Non-pigmented ciliary epithelial cell (primary cell): ENCODE results near the gene IFITM10.

Experiments
- DNase-seq: peaks from one replicate; pipeline ENCODE4 v3.0.0-alpha.2; 2010; ENCODE audit warnings: low read depth

Gene IFITM10

DNA sequence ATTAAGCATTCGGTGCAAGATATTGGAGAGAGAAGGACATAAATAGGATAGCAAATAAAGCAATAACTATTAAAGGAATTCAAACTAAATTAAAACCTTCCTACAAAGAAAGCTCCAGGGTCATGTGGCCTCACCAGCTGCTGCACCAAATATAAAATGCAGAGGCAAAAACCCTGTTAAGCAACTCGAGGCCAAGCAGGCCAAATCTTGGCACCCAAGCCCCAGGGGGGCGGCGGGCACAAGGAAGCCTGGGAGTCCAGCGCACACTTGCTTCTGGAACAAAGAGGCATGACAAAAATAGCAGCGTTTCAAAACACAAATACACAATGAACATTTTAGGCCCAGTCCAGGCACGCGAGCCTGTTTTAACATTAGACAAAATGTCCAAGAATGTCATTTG is 32.6 kb downstream of the IFITM10 start:
- DNase-seq: no peak

DNA sequence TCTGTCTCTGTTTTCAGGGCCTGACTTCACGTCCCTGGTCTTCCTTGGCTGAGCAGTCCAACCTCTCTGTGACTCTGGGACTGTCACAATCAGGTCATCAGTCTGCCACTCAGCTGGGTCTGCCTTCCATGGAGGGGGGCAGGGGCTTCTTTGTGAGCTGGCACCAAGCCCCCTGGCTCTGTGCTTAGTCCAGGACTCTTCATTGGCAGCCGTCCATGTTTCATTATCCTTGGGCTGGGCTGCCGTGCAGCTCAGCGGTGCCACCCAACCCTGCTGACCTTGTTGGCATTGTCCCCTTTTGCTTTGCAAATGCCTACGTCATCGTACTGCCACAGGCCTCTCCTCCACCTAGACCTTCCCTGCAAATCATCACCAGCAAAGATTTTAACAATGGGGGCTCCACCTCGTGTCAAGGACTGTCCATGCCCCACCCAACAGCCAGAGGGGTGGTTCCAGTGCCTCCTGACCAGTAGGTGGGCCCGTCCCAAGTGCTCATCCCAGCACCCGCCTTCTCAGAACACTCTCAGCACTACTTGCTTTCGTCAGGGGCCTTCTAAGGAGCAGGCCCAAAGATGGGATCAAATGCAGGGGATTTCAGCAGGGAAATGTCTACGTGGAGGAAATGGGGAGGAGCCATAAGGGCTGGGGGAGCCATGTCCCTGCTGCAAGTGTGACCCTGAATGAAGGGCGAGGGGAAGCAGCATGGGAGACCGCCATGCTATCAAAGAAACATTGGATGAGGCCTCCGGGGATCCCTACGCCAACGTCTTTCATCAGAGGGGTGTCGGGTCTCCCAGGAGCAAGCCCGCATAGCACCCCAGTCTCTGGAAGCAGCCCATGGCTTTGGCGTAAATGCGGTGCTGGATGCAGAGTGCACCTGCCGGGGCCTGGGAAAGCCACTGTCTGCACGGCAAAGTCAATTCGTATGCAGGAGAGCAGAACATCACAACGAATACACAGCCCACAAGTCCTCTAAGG is 35.2 kb downstream of the IFITM10 start:
- no peak for DNase-seq

DNA sequence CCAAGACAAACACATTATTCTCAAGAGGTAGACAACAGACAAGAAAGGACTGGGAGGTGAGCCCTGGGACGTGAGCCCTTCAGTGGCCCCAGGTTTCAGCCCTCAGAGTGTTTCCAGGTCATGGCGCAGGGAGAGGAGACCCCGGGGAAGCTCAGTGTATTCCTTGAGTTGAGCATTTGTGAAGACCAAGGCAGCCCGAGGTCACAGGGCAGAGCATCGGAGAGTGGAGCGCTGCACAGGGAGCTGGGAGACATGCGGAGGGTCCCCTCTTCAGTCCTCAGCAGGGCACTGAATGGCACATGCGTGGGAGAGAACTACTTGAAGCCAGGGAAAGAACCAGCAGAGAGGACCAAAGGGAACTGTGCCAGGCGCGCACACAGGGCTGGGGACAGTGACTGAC is 41.7 kb downstream of the IFITM10 start:
- DNase-seq: no peak

DNA sequence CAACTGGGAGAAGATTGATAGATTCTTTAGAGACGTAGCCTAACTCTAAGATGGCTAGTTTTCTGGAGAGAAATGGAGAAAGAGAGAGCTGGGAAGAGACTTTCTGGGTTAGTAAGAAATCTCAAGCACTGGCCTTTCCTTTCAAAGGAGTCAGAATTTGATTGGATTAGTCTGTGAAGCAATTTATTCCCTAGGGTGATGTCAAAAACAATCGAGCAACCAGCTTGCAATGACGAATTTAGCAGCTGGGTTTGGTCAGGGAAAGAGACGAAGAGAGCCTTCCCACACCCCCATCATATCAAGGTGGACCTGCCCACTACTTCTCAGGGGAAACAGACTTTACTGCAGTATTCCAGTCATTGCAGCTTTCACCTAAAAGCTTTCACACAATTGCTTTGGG is 42.6 kb downstream of the IFITM10 start:
- DNase-seq: no peak

DNA sequence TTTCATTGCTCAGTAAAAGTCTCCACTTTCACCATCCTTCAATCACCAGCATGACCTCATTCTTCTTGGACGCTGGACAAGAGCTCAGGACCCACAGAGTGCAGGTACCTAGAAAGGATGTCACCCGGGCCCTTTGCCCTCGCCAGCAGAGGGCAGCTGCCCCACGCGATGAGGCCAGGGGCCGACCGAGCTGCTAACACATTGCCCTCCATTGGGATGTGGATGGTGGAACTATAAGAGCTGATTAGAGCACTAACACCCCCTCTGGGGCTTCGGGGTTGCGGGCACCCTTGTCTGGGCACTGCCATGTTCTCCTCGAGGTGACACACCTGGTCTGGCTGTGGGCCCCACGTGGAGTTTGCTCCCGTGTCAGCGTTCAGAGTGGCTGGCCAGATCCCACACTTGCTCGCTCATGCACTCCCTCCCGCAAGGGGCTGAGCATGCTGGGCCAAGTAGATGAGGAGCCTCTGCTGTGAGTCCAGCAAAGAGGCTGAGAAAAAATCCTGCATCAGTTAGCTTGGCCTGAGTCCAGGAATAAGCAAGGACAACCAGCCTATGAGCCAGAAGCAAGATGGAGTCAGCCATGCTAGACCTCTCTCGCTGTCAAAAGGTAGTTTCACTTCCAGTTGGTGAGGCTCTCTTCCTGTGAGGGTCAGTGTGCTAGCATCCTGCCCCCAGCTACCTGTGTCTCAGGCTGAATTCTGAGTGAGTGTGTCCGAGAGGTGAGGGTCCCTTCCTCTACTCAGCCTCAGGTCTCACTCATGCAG is 43.6 kb downstream of the IFITM10 start:
- DNase-seq: no peak

DNA sequence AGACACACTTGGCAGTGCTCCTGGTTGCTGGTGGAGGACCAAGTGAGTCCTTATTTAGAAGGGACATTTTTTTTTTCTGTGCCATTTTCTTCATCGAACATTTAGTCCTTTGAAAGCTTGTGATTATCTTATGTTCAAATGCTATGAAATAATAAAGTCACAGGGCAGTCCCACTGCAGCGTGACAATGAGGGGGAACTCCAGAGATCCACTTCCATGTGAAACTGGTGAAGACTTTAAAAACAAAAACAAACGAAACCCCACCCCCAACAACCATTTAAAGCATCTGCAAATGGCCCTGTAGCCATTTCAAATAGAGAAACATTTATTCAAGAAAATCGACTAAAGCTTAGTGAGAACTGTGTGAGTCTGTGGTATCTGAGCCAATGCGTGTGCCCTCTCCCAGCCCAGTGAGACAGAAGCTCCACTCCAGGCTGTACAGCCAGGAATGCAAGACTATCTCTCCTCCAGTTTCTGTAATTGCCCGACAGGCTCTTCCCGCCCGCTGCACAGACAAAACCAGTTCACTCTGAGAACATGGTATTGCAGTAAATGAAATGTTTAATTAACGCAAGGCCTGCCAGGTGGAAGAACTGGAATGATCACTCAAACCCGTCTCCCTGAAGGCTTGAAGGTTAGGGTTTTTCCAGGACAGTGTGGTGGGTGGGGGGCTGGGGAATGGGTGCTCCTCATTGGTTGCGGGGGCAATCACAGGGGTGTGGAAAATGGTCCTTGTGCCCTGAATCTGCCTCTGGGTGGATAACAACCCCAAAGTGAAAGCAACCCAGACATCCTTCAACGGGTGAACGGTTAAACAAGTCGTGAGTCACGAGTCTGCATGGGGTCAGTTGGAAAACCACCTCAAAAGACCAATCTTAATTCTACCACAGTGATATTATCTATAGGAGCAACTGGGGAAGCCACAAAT is 45.0 kb downstream of the IFITM10 start:
- no peak for DNase-seq

DNA sequence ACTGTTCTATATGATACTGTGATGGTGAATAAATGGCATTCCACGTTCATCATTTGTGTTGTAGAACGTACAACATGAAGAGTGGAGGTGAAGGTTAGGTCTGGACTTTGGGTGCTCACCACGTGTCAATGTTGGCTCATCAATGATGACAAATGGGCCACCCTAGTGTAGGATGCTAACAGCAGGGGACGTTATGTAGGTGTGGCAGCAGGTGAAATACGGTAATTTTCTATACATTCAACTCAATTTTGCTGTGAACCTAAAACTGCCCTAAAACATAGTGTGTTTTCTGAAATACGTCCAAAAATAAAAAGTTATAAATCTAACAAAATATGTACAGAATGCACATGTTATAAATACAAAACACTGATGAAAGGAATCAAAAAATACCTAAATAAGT is 47.2 kb downstream of the IFITM10 start:
- DNase-seq: no peak

DNA sequence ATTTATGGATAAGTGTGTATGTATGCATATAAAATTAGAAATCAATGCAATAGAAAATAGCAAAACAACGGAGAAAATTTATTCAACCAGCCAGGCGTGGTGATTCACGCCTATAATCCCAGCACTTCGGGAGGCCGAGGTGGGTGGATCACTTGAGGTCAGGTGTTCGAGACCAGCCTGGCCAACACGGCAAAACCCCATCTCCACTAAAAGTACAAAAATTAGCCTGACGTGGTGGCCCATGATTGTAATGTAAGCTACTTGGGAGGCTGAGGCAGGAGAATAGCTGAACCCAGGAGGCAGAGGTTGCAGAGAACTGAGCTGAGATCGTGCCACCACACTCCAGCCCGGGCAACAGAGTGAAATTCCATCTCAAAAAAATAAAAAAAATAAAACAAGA is 47.9 kb downstream of the IFITM10 start:
- no peak for DNase-seq

DNA sequence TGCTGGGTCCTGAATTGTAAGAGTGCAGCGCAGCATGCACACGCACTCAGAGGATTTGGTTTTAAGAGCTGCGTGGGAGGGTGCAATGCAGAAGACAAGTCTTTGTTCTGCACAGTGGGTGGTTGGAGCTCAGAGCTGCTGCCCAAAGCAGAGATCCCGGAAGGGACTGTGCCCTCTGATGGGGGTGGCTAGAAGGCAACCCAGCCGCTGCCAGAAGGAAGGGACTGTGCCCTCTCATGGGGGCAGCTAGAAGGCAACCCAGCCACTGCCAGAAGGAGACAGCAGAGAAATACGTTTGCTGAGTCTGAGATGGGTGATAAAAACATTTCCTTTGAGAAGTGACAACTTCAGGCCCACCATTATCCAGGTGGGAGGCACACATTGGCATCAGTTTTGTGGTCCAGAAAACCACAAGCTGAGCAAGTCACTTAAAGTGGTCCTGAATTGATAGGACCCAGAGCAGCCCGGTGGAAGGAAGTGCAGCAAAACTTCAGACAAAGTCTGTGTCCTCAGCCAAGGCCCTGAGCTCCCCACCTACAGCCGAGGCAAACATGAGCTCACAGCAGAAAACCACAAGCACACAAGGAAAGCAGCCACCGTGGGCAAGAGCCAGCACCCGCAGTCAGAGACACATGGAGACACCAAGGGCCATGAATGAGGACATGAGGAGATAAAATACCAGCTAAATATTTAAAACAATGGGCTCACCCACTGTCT is 49.1 kb downstream of the IFITM10 start:
- DNase-seq: no peak

DNA sequence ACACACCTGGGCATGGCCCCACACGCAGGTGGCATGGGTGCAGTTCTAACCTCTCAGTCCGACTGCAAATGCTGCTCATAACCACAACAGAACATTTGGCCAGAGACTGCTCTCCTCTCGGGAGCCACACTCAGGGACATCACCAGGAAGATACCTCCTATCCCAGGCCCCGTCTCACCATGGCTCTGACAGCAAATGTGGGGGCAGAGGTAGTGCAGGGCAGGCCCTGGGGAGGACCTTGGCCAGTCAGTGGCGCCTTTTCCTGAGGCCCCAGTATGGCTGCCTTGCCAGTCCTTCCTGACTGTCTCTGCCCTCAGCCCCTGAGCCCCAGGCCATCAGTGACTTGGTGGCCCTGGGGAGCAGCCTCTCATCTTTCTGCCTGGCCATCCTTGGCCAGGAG is 50.6 kb downstream of the IFITM10 start:
- no peak for DNase-seq

DNA sequence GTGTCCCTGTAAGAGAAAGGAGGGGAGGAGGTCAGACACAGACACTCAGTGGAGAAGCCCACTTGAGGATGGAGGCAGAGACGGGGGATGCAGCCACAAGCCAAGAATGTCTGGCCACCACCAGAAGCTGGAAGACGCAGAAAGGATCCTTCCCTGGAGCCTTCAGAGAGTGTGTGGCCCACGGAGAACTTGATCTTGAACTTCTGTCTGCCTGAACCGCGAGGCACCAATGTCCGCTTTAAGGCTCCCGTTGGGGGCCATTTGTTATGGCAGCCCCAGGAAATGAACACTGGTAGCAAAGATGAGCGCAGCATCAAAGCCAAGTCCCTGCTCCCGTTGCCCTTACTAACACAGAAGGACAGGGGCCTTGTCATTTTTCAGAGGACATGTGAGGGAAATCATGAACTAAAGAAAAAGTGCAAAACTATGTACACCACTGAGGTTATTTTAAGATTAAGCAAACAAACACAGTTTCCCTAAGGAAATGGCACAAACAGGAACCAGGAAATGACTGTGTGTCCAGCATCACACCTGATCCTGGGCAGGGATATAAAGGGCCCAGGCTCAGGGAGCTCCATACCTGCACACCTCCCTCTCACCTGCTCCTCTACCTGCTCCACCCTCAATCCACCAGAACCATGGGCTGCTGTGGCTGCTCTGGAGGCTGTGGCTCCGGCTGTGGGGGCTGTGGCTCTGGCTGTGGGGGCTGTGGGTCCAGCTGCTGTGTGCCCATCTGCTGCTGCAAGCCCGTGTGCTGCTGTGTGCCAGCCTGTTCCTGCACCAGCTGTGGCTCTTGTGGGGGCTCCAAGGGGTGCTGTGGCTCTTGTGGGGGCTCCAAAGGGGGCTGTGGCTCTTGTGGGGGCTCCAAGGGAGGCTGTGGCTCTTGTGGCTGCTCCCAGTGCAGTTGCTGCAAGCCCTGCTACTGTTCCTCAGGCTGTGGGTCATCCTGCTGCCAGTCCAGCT is 53.5 kb downstream of the IFITM10 start, which contains the start of gene KRTAP5-6:
Gene KRTAP5-6, plus strand, starts transcription at position 588 of the 963 bp plus-strand sequence. Its CDS starts 51 bp downstream, at position 639.
- no peak for DNase-seq

DNA sequence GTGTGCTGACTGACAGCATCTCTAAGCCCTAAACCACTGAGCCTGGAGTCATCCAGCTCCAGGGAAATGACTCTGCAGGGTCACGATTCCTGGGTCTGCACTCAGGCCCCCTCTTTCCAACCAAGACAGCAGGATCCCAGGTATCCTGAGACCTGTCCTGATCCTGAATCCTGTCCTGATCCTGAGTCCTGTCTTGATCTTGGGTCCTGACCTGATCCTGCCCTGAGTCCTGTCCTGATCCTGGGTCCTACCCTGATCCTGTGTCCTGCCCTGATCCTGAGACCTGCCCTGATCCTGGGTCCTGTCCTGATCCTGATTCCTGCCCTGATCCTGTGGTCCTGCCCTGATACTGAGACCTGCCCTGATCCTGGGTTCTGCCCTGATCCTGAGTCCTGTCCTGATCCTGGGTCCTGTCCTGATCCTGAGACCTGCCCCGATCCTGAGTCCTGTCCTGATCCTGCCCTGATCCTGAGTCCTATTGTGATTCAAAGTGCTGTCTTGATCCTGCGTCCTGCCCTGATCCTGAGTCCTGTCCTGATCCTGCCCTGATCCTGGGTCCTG is 54.8 kb downstream of the IFITM10 start:
- no peak for DNase-seq

DNA sequence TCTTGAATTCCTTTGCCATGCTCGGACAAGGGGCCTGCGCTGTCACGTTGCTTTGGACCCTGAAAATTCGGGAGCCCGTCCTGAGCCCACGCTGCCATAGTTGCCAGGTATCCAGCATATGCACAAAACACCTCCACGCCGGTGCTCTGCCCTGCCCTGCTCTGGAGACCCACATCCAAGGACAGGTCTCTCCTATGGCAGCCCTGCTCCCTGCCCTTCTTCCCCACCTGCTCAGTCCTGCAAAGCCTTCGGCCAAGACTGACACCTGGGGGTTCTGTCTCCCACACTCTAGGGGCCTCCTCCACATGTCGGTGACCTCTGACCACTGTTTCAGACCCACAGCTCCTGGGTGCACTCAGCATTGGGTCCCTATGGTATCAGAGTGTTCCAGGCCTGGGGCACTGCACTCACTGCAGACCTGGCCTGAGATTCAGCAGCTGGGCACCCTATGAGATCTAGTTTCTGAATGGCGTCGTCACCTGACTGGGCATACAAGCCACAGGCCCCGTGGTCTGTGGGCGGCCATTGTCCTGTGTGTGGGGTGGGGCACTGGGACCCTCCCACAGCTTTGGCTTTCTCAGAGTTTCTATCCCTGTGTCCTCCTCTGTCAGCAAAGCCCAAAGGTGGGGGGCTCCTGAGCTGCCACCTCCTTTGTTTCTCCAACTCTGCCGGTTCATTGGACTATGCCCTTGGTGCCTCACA is 55.4 kb downstream of the IFITM10 start:
- DNase-seq: no peak

DNA sequence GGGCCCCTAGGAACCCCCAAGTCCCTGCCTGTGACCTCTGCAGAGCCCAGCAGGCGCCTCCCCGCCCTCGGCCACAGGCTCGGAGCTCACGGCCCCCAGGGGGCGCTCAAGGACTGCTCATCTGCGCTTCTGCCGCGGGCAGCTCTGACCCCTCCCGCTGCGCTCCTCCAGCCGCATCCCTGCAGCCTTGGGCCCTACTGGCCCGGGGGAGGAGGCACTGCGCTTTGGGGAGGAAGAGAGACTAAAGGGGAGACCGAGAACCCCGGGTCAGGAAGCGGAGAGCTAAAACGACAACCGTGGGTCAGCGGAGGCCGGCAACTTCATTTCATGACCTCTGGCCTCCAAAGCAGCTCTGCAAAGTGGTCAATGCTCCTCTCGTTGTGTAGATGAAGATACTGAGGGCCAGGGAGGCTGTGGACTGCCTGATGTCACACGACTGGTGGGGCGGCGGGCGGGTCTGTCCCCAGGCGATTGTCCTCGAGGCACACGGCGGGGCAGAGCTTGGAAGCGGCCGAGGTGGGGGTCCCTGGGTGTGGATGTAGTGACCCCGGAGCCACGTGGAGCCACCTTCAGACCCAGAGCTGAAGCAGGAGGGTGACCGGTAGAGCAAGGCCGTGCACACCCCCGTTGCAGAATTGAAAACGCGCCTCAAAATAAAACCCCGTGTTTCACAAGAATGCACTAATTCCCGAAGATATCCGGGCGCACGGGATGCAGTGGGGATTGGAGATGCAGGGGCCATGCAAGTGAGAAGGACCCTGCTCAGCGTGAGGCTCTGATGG is 56.1 kb downstream of the IFITM10 start:
- DNase-seq: peak; percentile 27

DNA sequence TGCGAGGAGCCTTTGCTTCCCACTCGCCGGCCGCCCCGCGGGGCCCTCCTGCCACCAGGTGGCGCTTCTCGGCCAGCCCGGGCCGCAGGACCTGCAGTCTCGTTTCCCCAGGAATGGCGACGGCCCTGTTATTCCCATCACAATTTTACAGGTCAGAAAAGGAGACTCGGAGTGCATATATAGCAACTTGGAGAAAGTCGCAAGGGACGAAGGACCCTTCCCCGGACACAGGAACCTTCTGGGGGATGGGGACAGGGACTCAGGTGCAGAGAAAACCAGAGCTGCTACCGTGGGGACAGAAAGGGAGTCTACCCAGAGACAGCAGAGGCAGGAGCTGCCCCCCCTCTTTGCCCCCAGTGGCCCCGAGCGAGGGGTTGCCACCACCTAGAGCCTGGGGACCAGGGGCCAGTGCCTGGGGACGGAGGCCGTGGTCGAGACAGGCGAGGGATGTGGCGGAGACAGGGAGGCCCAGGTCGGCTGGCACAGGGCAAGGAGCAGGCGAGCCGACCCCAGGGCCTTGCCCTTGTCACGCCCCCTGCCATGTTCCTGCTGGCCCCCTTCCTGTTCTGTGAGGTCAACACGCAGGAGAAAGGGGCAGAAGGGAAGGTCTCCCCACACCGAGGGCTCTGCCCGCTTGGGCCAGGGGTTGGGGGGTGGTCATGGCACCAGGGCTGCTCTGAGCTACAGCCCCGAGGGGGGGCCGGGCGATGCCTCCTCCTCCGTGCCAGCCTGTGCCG is 56.9 kb downstream of the IFITM10 start:
- no peak for DNase-seq

DNA sequence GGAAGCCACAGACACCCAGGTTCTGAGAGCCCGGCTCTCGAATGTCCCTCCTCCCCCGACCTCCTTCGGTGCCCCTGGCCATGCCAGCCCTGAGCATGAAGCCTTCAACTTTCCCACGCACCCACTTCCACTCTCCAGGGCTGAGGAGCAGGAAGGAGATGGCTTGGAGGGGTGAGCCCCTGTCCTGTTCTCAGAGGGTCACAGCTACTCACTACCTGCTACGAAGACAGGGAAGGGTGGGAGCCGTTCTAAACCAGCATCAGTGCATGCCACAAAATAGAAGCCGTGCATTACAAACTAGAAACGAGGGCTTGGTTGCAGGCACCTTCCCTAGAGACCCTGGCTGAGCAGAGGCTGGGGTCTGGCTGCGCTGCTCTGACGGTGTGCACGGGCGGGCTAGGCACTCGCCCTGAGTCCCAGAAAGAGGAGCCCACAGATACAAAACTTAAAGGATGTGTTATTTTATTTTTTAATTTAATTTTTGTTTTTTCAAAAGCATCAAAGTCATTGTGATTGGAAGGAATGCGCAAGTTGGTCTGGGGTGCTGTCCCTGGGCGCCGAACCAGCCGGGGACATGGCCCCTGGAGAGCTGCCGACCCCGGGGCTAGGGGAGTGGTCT is 57.6 kb downstream of the IFITM10 start:
- no peak for DNase-seq
